ENCODE results near the gene IGHMBP2.

DNA sequence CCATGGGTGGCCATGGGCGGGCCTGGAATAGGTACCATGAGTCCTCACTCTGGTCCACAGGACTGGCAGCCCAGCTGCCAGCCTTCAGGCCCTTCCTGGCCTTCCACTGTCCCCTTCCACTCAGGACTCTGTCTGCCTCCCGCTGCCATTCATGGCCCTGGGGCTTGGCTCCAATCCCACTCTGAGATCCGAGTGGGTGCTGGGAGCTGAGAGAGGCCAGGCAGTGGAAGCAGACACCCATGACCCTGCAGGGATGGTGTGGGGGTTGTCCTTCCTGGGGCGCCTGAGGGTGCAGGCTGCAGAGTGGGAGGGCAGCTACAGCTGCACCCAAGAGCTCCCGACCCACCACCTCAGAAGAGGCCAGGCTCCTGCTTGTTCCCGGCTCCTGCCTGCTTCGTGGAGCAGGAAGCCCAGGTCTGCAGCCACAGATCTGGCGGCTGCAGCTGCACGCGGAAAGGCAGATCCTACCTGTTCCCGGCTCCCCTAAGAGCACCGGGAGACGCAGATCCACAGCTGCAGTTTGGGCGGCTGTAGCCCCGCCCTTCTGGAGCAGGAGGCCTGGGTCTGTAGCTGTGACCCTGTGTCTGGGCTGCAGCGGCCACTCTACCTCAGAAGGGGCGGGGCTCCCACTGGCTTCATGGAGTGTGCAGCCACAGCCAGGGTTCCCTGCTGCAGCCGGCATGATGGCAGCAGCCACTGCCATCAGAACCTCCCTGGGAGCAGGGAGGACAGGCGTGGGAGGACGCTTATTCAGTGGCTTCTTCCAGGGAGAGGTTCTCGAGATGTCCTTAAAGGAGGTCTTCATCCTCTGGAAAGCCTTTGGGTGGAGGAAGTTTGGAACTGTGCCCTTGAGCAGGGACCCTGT lies 27.5 kb downstream of the IGHMBP2 start:
- TF ChIP-seq, protein P1, sequence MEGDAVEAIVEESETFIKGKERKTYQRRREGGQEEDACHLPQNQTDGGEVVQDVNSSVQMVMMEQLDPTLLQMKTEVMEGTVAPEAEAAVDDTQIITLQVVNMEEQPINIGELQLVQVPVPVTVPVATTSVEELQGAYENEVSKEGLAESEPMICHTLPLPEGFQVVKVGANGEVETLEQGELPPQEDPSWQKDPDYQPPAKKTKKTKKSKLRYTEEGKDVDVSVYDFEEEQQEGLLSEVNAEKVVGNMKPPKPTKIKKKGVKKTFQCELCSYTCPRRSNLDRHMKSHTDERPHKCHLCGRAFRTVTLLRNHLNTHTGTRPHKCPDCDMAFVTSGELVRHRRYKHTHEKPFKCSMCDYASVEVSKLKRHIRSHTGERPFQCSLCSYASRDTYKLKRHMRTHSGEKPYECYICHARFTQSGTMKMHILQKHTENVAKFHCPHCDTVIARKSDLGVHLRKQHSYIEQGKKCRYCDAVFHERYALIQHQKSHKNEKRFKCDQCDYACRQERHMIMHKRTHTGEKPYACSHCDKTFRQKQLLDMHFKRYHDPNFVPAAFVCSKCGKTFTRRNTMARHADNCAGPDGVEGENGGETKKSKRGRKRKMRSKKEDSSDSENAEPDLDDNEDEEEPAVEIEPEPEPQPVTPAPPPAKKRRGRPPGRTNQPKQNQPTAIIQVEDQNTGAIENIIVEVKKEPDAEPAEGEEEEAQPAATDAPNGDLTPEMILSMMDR (IDR thresholded peaks at IDR 0.05; ENCODE audit: insufficient read depth, low read length, poor library complexity, severe bottlenecking) = no peak
- TF ChIP-seq EZH2phosphoT487 (conservative IDR thresholded peaks at IDR 0.05; ENCODE audit: low read length) = no peak

Data from SU-DHL-6 (cell line).